ENCODE data around the gene WDR37. TPM values are rescaled to one million over a fixed set of nuclear protein-coding genes. Genes with fewer than 3 reads are reported as not detected.
"Not testable (repeated sequence)": the region's sequence is repeated elsewhere in the genome, so short reads cannot be mapped to it uniquely, and the experiment has no call there.

WDR37 gene
- total RNA-seq: 14.6 TPM

- peak; percentile 91 for DNase-seq
Measured at GRCh38 chr10:1056326-1057105, at the start of gene WDR37. Gene WDR37, plus strand, starts transcription at chr10:1056385. Its CDS starts 15,771 bp downstream, at chr10:1072156.

DNA sequence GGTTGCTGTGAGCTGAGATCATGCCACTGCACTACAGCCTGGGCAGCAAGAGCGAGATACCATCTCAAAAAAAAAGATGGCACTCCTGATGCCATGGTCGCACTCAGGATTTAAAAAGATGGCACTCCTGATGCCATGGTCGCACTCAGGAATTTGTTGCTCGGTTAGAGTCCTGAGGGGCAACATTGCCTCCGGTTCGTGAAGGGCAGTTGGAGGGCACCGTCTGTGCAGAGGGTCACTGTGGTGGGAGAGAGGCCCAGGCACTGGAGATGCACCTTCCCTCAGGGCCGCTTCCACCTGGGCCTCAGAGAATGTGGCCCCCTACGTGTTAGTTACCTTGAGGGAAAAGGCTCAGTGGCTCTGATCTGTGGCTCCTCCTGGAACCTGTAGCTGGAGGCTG lies 49.6 kb upstream of the WDR37 start:
- DNase-seq: no peak

- no peak for DNase-seq
Measured at GRCh38 chr10:1007583-1007982, 48.6 kb upstream of the WDR37 start.

- no peak for DNase-seq
Measured at GRCh38 chr10:1009071-1009494, 47.1 kb upstream of the WDR37 start.

- DNase-seq: not testable (repeated sequence)
Measured at GRCh38 chr10:1009947-1010346, 46.2 kb upstream of the WDR37 start.

DNA sequence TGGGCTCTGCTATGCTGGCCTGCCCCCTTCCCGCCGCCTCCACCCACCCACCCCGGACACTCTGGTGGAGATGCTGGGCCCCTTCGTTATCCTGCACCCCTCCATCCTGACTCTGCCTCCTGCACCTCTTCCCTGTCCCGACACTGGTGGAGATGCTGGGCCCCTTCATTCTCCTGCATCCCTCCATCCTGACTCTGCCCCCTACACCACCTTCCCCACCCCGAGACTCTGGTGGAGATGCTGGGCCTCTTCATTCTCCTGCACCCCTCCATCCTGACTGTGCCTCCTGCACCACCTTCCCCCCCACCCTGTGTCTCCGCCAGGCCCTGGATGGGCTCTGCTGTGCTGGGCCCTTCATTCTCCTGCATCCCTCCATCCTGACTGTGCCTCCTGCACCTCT lies 45.5 kb upstream of the WDR37 start:
- no peak for DNase-seq

GRCh38 chr10:1011696-1012095 lies 44.5 kb upstream of the WDR37 start:
- no peak for DNase-seq

DNA sequence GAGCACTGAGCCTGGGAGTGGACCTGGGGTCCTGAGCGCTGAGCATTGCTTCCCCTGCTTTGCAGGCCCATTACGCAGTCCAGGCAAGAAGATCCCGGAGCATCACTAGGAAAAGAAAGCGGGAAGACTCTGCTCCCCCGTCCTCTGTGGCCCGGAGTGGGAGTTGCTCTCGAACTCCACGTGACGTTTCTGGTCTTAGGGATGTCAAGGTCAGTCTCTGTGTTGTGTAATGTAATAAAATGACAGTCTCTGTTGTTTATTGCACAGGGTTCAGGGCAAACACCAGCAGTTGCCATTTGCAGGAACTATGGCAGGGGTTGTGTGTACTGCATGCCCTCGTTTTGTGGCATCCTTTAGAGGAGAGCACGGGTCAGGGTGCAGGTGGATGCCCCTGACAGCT lies 40.5 kb upstream of the WDR37 start:
- no peak for DNase-seq

- DNase-seq: no peak
Measured at GRCh38 chr10:1019362-1019761, 36.8 kb upstream of the WDR37 start.

- no peak for DNase-seq
Measured at GRCh38 chr10:1020460-1020859, 35.7 kb upstream of the WDR37 start.

DNA sequence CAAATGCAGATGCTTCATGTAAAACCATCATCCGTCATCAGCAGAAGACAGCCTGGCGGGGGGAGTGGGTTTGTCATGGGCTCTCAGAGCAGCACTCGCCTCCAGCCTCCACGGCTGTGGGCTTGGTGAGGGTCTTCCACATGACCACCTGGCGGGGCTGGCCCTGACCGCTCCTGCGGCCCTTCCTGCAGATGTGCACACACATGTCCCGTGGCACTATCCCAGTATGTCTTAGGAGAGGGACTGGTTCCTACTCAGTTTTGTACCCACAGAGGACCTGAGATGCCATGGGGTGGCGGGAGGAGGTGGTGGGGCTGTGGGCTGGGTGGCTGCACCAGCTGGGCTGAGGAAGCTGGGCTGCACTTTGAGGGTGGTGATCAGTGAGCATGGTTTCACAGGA lies 35.2 kb upstream of the WDR37 start:
- DNase-seq: no peak

- DNase-seq: no peak
Measured at GRCh38 chr10:1022413-1022812, 33.8 kb upstream of the WDR37 start.

DNA sequence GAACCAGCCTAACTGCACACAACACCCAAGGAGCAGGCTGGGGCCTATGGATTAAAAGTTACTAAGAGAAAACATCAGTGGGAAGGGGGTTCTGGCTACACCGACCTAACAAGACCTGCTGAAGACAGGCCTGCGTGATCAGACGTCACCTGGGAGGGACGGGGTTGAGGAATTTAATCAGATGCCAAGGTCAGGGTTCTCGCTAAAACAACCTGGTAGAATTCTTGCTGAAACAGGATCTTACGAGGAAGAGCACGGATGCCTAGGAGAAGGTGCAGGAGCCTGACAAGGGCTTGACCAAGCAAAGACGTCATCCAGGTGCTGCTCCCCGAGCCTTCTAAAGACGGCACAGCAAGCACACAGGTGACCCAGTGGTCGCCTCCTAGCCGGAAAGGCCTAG lies 32.1 kb upstream of the WDR37 start:
- DNase-seq: no peak

- DNase-seq: no peak
Measured at GRCh38 chr10:1025683-1026082, 30.5 kb upstream of the WDR37 start, which contains the start of gene IDI2. Gene IDI2, minus strand, starts transcription at chr10:1025859. Its CDS starts 1,136 bp downstream, at chr10:1024723.

DNA sequence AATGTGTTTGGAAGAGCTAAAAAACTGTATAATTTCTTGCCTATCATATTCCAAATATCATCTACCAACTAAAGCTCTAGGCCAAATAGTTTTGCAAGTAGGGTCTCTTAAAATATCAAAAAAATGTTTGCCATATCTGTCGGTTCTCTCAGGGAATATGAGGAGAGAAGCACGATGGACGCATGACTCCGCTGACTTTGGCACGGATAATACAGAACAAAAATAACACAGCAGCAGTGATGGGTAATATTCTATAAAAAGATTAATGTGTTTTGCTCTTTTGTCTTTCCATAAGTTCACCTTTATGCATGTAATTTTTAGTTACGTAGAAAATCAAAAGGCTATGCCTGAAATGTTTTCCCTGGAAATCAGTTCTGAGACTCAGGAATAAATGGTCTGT lies 29.6 kb upstream of the WDR37 start:
- no peak for DNase-seq

DNA sequence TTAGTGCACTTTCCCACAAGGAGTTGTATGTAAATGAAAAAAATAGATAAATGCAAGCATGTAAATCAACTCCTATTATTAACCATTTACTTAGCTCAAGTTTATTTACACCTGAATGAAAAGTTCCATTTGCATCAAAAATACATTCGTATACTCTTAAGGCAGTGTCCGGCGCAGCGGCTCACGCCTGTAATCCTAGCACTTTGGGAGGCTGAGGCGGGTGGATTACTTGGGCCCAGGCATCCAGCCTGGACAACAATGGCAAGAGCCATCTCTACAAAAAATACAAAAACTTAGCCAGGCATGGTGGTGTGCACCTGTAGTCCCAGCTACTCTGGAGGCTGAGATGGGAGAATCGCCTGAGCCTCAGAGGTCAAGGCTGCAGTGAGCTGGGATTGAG lies 26.3 kb upstream of the WDR37 start:
- DNase-seq: no peak

GRCh38 chr10:1033601-1034000 lies 22.6 kb upstream of the WDR37 start:
- no peak for DNase-seq

DNA sequence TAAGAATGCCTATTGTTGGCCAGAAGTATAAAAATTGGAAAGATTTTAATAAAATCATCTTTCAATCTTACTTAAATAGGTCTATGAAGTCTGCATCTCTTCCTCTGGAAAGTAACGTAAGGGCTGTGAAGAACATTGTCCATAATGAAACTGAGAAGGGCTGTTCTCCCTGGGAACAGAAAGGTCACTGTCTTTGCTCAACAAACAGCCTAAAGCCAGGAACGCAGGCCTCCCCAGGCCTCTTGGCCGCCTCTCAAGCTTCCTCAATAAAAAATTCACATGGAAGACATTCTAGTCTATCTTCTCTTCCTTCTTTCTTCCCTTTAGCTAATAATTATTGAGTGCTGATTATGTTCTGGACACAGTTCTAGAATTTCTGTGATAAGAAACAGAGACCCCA lies 21.4 kb upstream of the WDR37 start:
- DNase-seq: no peak

GRCh38 chr10:1035201-1035600 lies 21.0 kb upstream of the WDR37 start:
- DNase-seq: no peak

DNA sequence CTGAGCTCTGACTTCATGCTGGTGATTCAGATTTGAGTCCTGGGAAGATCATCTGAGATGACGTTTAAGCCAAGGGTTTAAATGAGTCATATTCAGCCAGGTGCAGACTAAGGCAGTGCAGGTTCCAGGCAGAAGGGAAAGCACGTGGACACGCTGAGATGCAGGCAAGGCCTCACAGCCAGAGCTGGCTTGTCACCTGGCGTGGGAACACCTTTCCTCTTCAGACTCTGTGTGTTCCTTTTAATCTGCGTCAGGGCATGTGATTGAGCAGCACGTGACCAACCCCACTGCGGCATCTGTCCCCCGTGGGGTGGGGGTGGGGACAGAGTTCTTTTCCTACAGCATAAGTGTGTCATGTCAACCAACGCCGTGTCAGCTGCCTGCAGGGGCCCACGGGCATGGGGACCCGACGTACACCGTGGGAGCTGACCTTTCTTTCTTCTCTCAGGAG lies 19.8 kb upstream of the WDR37 start:
- no peak for DNase-seq

GRCh38 chr10:1037098-1037497 lies 19.1 kb upstream of the WDR37 start:
- DNase-seq: no peak

DNA sequence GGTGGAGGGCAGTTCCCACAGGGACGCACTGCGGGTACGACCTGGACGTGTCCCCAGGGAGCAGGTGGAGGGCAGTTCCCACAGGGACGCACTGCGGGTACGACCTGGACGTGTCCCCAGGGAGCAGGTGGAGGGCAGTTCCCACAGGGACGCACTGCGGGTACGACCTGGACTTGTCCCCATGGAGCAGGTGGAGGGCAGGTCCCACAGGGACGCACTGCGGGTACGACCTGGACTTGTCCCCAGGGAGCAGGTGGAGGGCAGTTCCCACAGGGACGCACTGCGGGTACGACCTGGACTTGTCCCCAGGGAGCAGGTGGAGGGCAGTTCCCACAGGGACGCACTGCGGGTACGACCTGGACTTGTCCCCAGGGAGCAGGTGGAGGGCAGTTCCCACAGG lies 17.4 kb upstream of the WDR37 start:
- DNase-seq: not testable (repeated sequence)

DNA sequence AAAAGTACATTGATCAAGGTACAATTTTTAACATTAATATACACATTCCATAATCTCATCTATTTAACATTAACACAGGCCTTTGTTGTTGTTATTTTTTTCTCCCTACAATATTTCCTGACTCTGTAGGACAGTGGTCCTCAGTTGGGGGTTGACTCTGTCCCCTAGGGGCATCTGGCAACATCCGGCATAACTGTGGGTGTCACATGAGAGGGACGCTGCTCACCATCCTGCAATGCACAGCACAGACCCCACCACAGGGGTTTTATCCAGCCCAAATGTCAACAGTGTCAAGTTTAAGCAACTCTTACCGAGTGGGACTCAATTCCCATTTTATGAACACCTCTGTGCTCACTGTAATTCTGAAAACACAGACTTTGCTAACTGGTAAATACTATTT lies 16.1 kb upstream of the WDR37 start:
- DNase-seq: no peak

DNA sequence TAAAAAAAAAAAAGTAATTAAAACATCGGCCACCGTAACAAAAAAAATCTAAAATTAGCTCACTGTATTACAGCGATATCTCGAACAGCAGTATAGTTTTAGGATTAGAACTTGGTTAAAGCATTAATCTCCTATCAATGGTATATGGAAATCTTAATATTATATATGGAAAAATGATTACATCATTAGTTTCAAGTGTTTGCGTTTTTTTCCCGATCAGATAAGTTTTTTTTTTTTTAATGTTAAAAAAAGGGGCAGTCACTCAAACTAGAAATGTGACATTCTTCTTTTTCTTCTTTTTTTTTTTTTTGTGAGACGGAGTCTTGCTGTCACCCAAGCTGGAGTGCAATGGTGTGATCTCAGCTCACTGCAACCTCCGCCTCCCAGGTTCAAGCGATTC lies 14.7 kb upstream of the WDR37 start:
- no peak for DNase-seq

Data from tongue (tissue), 2 donors.